Activated CD4-positive, alpha-beta T cell treated with anti-CD3 and anti-CD28 coated beads, Interleukin-2, amount 10 ng/mL, durations not matched to agents 24 days and 14 days (primary cell): ENCODE measurements around the gene THBS1. TPM values are rescaled to one million over a fixed set of nuclear protein-coding genes. Genes with fewer than 3 reads are reported as not detected.

Experiments
- DNase-seq: peaks from one replicate; pipeline ENCODE4 v3.0.0; 2022
- H3K27ac Mint-ChIP-seq: one replicate; pipeline ENCODE4 v1.8.0; 2022; ENCODE audit warnings: mild to moderate bottlenecking, mixed read lengths
- H3K27me3 Mint-ChIP-seq: one replicate; pipeline ENCODE4 v1.8.0; 2022; ENCODE audit warnings: mixed read lengths
- H3K36me3 Mint-ChIP-seq: one replicate; pipeline ENCODE4 v1.8.0; 2022; ENCODE audit warnings: low read depth, mild to moderate bottlenecking, mixed read lengths
- H3K4me1 Mint-ChIP-seq: one replicate; pipeline ENCODE4 v1.8.0; 2021; ENCODE audit warnings: mixed read lengths
- H3K4me3 Mint-ChIP-seq: one replicate; pipeline ENCODE4 v1.8.0; 2022; ENCODE audit warnings: mild to moderate bottlenecking, moderate library complexity, mixed read lengths
- H3K9me3 Mint-ChIP-seq: one replicate; pipeline ENCODE4 v1.8.0; 2021; ENCODE audit warnings: mixed read lengths
- intact Hi-C: fragments of 100-400 bp; cut with micrococcal nuclease; formaldehyde crosslinking; loops from one replicate; pipeline ENCODE4 v1.15.1; 2023
- total RNA-seq: library from RNA; stranded (reverse); gene quantifications from 2 replicates; pipeline ENCODE4 v1.2.3, GENCODE V29; 2022

The THBS1 gene
- total RNA-seq, 1 donor from 2014 or later = 2.8 TPM

DNA sequence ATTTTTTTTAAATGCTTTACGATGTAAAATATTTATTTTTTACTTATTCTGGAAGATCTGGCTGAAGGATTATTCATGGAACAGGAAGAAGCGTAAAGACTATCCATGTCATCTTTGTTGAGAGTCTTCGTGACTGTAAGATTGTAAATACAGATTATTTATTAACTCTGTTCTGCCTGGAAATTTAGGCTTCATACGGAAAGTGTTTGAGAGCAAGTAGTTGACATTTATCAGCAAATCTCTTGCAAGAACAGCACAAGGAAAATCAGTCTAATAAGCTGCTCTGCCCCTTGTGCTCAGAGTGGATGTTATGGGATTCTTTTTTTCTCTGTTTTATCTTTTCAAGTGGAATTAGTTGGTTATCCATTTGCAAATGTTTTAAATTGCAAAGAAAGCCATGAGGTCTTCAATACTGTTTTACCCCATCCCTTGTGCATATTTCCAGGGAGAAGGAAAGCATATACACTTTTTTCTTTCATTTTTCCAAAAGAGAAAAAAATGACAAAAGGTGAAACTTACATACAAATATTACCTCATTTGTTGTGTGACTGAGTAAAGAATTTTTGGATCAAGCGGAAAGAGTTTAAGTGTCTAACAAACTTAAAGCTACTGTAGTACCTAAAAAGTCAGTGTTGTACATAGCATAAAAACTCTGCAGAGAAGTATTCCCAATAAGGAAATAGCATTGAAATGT, 15.6 kb downstream of the THBS1 start:
- intact Hi-C loops = no loop called here
- Mint-ChIP-seq H3K4me3 (no peak overlapping the region), H3K4me1 (peaks cover 7% of the 10 kb centered on the region)

DNA sequence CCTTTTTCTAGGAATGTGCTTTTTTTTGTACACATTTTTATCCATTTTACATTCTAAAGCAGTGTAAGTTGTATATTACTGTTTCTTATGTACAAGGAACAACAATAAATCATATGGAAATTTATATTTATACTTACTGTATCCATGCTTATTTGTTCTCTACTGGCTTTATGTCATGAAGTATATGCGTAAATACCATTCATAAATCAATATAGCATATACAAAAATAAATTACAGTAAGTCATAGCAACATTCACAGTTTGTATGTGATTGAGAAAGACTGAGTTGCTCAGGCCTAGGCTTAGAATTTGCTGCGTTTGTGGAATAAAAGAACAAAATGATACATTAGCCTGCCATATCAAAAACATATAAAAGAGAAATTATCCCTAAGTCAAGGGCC, 16.5 kb downstream of the THBS1 start:
- peaks cover 6% of the 10 kb centered on the region for H3K36me3 Mint-ChIP-seq
- H3K4me1 Mint-ChIP-seq = peaks cover 9% of the 10 kb centered on the region
- no peak overlapping the region for H3K27ac Mint-ChIP-seq
- peaks cover 16% of the 10 kb centered on the region for H3K27me3 Mint-ChIP-seq
- no peak overlapping the region for H3K4me3 Mint-ChIP-seq
- intact Hi-C loops = no loop called here
- H3K9me3 Mint-ChIP-seq = no peaks in the 10 kb centered on the region
- no peak for DNase-seq

More for the DNA sequence above, 15.6 kb downstream of the THBS1 start:
- no peak for DNase-seq
- Mint-ChIP-seq H3K27me3 (peaks cover 12% of the 10 kb centered on the region), H3K9me3 (no peaks in the 10 kb centered on the region), H3K27ac (no peak overlapping the region), H3K36me3 (peaks cover 6% of the 10 kb centered on the region)

DNA sequence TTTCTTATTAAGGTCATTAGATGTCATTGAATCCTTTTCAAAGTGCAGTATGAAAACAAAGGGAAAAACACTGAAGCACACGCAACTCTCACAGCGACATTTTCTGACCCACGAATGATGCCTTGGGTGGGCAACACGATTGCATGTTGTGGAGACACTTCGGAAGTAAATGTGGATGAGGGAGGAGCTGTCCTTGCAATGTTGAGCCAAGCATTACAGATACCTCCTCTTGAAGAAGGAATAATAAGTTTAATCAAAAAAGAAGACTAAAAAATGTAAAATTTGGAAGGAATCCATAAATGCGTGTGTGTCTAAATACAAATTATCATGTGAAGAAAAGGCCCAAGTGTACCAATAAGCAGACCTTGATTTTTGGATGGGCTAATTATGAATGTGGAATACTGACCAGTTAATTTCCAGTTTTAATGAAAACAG, 16.9 kb downstream of the THBS1 start:
- H3K4me1 Mint-ChIP-seq = peaks cover 9% of the 10 kb centered on the region
- intact Hi-C loops = no loop called here
- H3K9me3 Mint-ChIP-seq = no peaks in the 10 kb centered on the region
- H3K4me3 Mint-ChIP-seq = no peak overlapping the region
- peaks cover 6% of the 10 kb centered on the region for H3K36me3 Mint-ChIP-seq
- peaks cover 16% of the 10 kb centered on the region for H3K27me3 Mint-ChIP-seq
- no peak for DNase-seq
- H3K27ac Mint-ChIP-seq = no peak overlapping the region

DNA sequence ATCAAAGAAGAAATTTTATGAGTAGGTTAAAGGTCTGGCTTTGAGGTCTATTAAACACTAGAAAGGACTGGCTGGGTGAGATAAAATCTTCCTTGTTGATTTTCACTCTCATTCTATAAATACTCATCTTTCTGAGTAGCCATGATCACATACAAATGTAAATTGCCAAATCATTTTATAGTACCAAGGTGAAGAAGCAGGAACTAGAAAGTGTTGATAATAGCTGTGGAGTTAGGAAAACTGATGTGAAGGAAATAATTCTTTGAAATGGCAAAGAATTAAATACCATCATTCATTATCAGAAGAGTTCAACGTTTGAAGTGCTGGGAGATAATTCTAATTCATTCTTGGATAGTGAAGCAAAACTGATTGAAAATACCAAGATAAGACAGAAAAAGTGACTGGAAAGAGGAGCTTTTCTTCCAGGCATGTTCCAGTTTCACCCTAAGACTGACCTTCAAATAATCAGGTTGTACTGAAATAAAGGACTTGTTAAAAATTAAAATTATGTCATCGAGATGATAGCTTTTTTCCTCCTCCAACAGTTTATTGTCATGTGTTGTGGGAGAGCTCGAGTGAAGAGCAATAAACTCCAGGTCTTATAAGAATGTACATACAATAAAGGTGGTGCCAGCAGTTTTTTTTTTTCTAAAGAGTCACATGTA, 17.4 kb downstream of the THBS1 start:
- DNase-seq = no peak
- no peak overlapping the region for H3K4me3 Mint-ChIP-seq
- peaks cover 9% of the 10 kb centered on the region for H3K4me1 Mint-ChIP-seq
- no peaks in the 10 kb centered on the region for H3K9me3 Mint-ChIP-seq
- peaks cover 14% of the 10 kb centered on the region for H3K27me3 Mint-ChIP-seq
- intact Hi-C loops = no loop called here
- no peak overlapping the region for H3K27ac Mint-ChIP-seq
- H3K36me3 Mint-ChIP-seq = peaks cover 3% of the 10 kb centered on the region

DNA sequence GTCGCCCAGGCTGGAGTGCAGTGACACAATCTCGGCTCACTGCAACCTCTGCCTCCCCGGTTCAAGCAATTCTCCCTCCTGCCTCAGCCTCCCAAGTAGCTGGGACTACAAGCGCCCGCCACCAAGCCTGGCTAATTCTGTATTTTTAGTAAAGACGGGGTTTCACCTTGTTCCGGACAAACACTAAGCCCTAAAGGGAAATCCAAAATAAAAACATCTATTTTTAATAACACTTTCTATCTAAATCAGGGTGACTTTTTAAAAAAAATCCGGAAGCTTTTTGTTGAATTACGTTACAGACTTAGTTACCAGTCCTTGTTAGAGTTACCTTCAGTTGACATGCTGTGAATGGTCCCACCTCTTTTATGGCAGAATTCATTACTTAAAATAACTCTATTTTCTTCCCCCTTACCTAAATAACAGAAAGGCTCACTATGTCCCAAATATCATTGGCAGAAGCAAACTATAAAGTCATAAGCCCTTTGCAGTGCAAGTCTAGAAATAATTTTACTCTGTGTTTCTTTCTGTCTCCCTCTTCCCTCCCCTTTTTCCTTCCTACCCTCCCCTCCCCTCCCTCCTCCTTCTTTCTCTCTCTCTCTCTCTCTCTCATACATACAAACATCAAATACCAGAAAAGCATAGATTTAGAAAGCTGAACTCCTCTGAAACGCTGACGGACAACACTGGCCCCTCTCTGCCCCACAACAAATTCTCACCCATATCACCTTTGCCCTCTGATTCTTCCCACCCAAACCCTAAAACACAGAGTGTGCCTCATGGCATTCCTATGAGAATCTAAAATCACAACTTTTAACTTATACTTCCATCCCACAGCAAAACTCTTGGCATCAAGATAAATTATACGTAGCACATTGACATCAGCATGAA, 18.3 kb downstream of the THBS1 start:
- no peaks in the 10 kb centered on the region for H3K36me3 Mint-ChIP-seq
- H3K4me1 Mint-ChIP-seq = peaks cover 3% of the 10 kb centered on the region
- intact Hi-C loops = no loop called here
- DNase-seq = no peak
- H3K9me3 Mint-ChIP-seq = no peaks in the 10 kb centered on the region
- H3K4me3 Mint-ChIP-seq = no peak overlapping the region
- H3K27me3 Mint-ChIP-seq = peaks cover 14% of the 10 kb centered on the region
- no peak overlapping the region for H3K27ac Mint-ChIP-seq

DNA sequence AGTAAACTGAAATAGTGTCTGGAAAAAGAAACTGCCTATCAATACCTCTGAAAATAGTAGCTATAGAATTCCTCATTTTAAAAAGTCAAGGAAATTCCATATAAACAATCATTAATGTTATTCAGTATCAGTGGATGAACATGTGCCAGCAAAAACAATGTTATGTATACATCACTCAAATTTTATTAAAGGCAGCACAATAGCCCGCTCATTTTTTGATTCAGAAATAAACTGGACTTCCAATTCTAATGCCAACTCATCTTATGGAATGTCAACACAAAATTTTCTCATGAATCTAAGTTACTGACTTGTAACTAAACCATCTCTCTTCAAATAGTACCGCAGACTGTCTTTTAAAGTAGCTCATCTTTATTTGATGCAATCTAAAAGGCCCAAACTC, 19.0 kb downstream of the THBS1 start:
- intact Hi-C loops = no loop called here
- Mint-ChIP-seq H3K27me3 (peaks cover 14% of the 10 kb centered on the region), H3K9me3 (no peaks in the 10 kb centered on the region), H3K4me3 (no peak overlapping the region), H3K4me1 (peaks cover 3% of the 10 kb centered on the region), H3K27ac (no peak overlapping the region), H3K36me3 (no peaks in the 10 kb centered on the region)
- no peak for DNase-seq

DNA sequence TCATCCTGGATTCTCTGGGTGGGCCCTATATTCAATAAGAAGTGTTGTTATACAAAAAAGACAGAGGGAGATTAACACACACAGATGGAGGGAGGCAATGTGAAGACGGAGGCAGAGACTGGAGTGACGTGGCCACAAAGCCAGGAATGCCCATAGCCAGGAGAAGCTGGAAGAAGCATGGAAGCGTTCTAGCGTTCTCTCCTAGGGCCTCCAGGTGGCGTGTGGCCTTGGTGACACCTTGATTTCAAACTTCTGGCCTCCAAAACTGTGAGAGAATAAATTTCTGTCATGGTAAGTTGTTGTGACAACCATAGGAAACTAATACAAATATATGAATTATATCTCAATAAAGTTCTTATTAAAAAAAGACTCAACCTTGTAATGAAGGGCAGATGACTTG, 21.3 kb downstream of the THBS1 start:
- no peak for DNase-seq
- H3K4me3 Mint-ChIP-seq = no peak overlapping the region
- peaks cover 2% of the 10 kb centered on the region for H3K9me3 Mint-ChIP-seq
- intact Hi-C loops = no loop called here
- peaks cover 19% of the 10 kb centered on the region for H3K27me3 Mint-ChIP-seq
- no peaks in the 10 kb centered on the region for H3K36me3 Mint-ChIP-seq
- no peak overlapping the region for H3K27ac Mint-ChIP-seq
- H3K4me1 Mint-ChIP-seq = peaks cover 4% of the 10 kb centered on the region

DNA sequence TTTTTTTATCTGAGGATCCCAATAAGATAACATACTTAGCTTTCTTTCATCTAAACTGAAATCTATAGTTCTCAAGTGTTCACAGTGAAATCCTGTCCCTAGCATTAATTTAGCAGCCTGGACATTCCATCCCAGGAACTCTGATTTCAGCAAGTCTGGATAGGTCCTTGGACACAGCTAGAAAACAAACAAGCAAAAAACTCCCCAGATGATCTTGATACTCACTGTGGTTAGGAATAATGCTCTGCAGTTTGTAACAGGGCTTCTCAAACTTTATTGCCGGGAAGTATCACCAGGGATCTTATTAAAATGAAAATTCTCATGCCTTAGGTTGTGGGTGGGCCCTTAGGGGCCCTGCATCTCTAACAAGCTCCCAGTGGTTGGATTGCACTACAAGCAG, 24.3 kb downstream of the THBS1 start:
- peaks cover 15% of the 10 kb centered on the region for H3K27me3 Mint-ChIP-seq

DNA sequence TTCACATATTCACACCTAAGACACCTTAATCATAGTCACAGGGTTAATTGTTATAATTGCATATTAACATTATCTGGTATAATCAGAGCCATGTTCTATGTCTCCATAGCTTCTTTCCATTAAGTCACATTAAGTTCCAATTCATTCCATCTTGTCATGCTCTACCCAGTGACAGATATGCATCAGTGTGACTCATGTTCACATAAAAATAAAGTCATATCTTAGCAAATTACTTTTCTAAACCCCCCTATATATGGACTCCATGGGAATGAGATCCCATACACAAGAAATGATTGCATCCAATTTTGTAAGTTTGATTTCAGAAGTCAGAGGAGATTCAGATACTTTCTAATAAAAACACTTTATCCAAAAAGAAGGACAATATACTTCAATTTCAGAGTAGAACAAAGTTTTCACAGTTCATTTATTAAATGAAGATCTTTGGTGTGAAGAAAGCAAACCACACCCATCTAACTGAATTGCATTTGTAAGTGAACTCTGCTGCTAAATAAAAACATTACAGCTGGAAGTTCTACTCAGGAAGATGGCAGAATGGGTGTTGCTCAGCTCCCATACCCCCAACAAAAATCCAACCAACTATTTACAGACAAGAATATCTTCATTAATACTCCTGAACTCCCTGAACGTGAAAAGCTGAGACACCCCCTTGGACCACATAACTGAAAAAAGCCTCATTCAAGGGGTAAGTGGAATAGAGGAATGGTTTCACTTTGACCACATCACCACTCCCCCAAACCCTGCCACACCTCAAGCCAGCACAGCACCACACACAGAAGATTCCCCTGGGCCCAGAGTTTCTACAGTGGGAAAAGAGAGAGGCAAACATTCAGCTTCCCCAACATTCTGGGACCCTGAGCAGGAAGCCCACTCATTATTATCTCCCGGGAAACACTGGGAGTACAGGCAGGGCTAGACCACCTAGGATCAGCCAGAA, 27.6 kb downstream of the THBS1 start:
- Mint-ChIP-seq H3K27me3 (peaks cover 16% of the 10 kb centered on the region), H3K4me3 (no peak overlapping the region), H3K27ac (no peak overlapping the region), H3K36me3 (peaks cover 8% of the 10 kb centered on the region), H3K4me1 (peaks cover 8% of the 10 kb centered on the region), H3K9me3 (peaks cover 25% of the 10 kb centered on the region)
- intact Hi-C loops = no loop called here
- DNase-seq = no peak

More for the DNA sequence above, 24.3 kb downstream of the THBS1 start:
- Mint-ChIP-seq H3K4me1 (peaks cover 10% of the 10 kb centered on the region), H3K4me3 (no peak overlapping the region), H3K9me3 (peaks cover 9% of the 10 kb centered on the region), H3K36me3 (peaks cover 3% of the 10 kb centered on the region), H3K27ac (no peak overlapping the region)
- intact Hi-C loops = no loop called here
- DNase-seq = no peak

DNA sequence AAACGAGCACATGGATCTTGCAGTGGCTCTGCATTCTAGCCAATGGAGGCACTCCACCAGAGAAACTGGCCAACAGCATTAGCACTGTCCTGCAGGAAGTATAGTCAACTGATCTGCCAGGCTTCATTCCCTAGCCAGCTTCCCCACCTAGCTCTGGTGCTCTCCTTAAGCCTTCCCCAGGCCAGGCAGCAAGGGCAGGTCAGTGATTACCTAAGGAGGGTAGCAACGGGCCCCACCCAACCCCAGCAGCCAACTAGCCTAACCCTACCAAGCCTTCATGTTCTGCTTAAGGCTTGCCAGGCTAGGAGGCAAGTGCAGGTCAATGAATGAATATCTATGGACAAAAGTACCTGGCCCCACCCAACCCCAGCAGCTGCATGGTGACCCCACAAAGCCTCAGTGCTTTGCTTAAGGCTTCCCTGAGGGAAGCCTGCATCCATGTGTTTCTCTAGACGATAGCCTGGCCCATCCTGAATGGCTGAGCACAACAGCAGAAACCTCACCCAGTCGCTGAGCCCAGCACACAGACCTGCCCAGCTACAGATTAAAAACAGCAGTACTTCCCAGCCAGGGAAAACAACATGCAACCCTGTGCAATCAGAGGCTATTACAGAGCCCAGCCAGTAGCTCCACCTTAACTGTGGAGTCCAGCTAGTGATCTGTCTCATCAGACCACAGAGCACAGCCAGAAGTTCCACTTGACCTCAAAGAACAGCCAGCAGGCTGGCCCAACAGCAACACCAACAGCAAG, 28.5 kb downstream of the THBS1 start:
- Mint-ChIP-seq H3K9me3 (peaks cover 32% of the 10 kb centered on the region), H3K27me3 (peaks cover 16% of the 10 kb centered on the region), H3K36me3 (peaks cover 11% of the 10 kb centered on the region), H3K27ac (no peak overlapping the region), H3K4me1 (peaks cover 8% of the 10 kb centered on the region), H3K4me3 (no peak overlapping the region)
- intact Hi-C loops = no loop called here
- DNase-seq = no peak

DNA sequence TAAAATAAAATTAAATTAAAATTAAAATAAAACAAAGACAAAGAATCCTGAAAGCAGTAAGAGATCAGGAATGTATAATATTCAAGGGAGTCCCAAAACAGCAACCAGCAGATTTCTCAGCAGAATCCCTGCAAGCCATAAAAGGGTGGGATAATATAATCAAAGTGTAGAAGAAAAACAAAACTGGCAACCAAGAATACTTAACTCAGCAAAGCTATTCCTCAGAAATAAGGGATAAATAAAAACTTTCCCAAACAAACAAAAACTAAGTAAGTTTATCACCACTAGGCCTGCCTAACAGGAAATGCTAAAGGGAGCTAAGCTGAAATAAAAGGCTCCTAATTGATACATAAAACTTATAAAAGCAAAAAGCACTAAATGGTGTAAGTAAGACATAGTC, 29.8 kb downstream of the THBS1 start:
- Mint-ChIP-seq H3K4me1 (peaks cover 7% of the 10 kb centered on the region), H3K9me3 (peaks cover 37% of the 10 kb centered on the region), H3K27me3 (peaks cover 20% of the 10 kb centered on the region), H3K27ac (no peak overlapping the region), H3K4me3 (no peak overlapping the region), H3K36me3 (peaks cover 15% of the 10 kb centered on the region)
- DNase-seq = no peak
- intact Hi-C loops = no loop called here

DNA sequence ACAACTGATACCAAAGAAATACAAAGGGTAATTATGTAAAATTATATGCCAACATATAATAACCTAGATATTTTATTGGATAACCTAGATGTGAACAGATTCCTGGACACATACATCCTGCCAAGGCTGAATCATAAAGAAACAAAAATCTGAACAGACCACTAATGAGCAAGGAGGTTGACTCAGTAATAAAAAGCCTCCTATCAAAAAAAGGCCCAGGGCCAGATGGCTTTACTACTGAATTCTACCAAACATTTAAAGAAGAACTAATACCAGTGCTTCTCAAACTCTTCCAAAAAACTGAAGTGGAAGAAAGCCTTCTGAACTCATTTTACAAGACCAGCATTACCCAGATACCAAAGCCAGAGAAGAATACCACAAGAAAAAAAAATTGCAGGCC, 32.4 kb downstream of the THBS1 start:
- intact Hi-C loops = no loop called here
- peaks cover 19% of the 10 kb centered on the region for H3K27me3 Mint-ChIP-seq
- DNase-seq = no peak
- H3K4me1 Mint-ChIP-seq = peaks cover 9% of the 10 kb centered on the region
- H3K9me3 Mint-ChIP-seq = peaks cover 34% of the 10 kb centered on the region
- no peak overlapping the region for H3K27ac Mint-ChIP-seq
- H3K4me3 Mint-ChIP-seq = no peak overlapping the region
- peaks cover 15% of the 10 kb centered on the region for H3K36me3 Mint-ChIP-seq

DNA sequence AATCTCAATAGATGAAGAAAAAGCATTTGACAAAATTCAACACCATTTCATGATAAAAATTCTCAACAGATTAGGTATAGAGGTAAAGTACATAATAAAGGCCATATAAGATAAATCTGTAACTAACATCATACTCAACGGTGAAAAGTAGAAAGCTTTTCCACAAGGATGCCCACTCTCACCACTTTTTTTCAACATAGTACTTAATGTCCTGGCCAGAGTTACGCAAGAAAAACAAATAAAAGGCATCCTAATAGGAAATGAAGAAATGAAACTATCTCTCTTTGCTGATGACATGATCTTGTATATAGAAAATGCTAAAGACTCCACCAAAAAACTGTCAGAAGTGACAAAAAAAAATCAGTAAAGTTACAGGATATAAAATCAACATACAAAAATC, 33.0 kb downstream of the THBS1 start:
- Mint-ChIP-seq H3K27me3 (peaks cover 19% of the 10 kb centered on the region), H3K36me3 (peaks cover 13% of the 10 kb centered on the region), H3K4me1 (peaks cover 5% of the 10 kb centered on the region), H3K4me3 (no peak overlapping the region), H3K27ac (no peak overlapping the region), H3K9me3 (peaks cover 34% of the 10 kb centered on the region)
- DNase-seq = no peak
- intact Hi-C loops = no loop called here
